Lower leg skin (tissue), 3 donors: ENCODE results near the gene LMO3.

ENCODE experiments used
- CTCF ChIP-seq, 3 donors: fragments of 450-650 bp; IDR thresholded peaks; one replicate each; pipeline ENCODE4 v1.5.1; 2016; ENCODE audit warnings: antibody characterized with exemption in 3 of 3, mild to moderate bottlenecking in 3 of 3, moderate library complexity in 2 of 3
- POLR2A ChIP-seq, 2 donors: fragments of 450-650 bp; IDR thresholded peaks; one replicate each; pipeline ENCODE4 v1.6.1; 2016 to 2017; ENCODE audit warnings: antibody characterized with exemption in 2 of 2, mild to moderate bottlenecking in 1 of 2, moderate library complexity in 1 of 2

DNA sequence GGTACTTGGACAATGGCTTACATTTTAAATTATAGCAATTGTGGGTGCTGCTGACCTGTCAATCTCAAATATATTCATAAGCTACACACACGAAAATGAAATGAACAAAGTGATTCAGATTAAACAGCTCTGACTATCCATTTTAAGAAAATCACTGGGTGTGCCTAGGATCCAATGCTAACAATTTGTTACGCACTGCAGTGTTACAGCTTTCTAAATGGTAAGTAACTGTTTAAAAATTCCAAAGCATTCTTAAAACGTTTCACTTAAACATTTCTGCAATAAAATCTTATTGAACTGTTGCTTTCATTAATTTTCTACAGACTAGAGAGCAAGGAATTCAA is 18.9 kb downstream of the LMO3 start:
- TF ChIP-seq CTCF (IDR thresholded peaks at IDR 0.05) (no peak), POLR2A (IDR thresholded peaks at IDR 0.05) (no peak)
